CD4-positive, alpha-beta T cell (primary cell): Measurements from ENCODE around the gene FGF22. TPM values are rescaled to one million over a fixed set of nuclear protein-coding genes. Genes with fewer than 3 reads are reported as not detected.

Experiments used
- ATAC-seq: fragments of 200-7000 bp; cut with Tn5 transposase; one replicate; pipeline ENCODE4 v1.10.0; 2022; ENCODE audit warnings: mild to moderate bottlenecking; ENCODE audit not compliant: poor library complexity
- CTCF ChIA-PET: fragments of 350-600 bp; sonication (Branson Sonifier 250); formaldehyde crosslinking; loops from one replicate; lab custom pipeline; 2021; ENCODE audit warnings: antibody characterized with exemption, inconsistent platforms; lab: Charles Lee
- POLR2A ChIA-PET: fragments of 350-600 bp; sonication (Branson Sonifier 250); formaldehyde crosslinking; loops from one replicate; lab custom pipeline; 2021; ENCODE audit warnings: antibody characterized with exemption, inconsistent platforms; lab: Charles Lee
- DNase-seq, 14 experiments: peaks; one replicate each; pipeline ENCODE4 v3.0.0-alpha.2; 2013 to 2020; ENCODE audit warnings: mixed read lengths in 2 of 14
- H3K27ac ChIP-seq, 2 donors: one replicate each; pipeline versions ENCODE4 v1.5.1 to v1.7.0; 2013; ENCODE audit warnings: low read length in 2 of 2, low read depth in 1 of 2, mild to moderate bottlenecking in 1 of 2
- H3K27me3 ChIP-seq, 2 experiments: 1 replicate in 1 of 2; 2 replicates in 1 of 2; pipeline versions ENCODE4 v1.6.1 to v1.7.0; 2013; ENCODE audit warnings: low read length in 2 of 2, control low read depth in 1 of 2, mild to moderate bottlenecking in 1 of 2, moderate library complexity in 1 of 2; ENCODE audit not compliant: insufficient read depth in 2 of 2, control insufficient read depth in 1 of 2
- H3K36me3 ChIP-seq: one replicate; pipeline ENCODE4 v1.6.1; 2013; ENCODE audit warnings: low read length, control low read depth; ENCODE audit not compliant: insufficient read depth
- H3K4me1 ChIP-seq: one replicate; pipeline ENCODE4 v1.6.1; 2013; ENCODE audit warnings: low read length, control low read depth; ENCODE audit not compliant: insufficient read depth
- H3K4me3 ChIP-seq: one replicate; pipeline ENCODE4 v1.5.1; 2013; ENCODE audit warnings: mild to moderate bottlenecking, low read length, moderate library complexity
- H3K9me3 ChIP-seq, 2 experiments: 1 replicate in 1 of 2; 2 replicates in 1 of 2; pipeline versions ENCODE4 v1.6.1 to v1.7.0; 2013; ENCODE audit warnings: low read length in 2 of 2, mild to moderate bottlenecking in 2 of 2, control low read depth in 1 of 2, moderate library complexity in 1 of 2; ENCODE audit not compliant: control insufficient read depth in 1 of 2, insufficient read depth in 1 of 2
- H3K27ac Mint-ChIP-seq: one replicate; pipeline ENCODE4 v1.8.0; 2020; ENCODE audit warnings: mixed read lengths
- H3K27me3 Mint-ChIP-seq: one replicate; pipeline ENCODE4 v1.8.0; 2021; ENCODE audit warnings: mixed read lengths
- H3K36me3 Mint-ChIP-seq: one replicate; pipeline ENCODE4 v1.8.0; 2021; ENCODE audit warnings: low read depth, mixed read lengths
- H3K4me1 Mint-ChIP-seq: one replicate; pipeline ENCODE4 v1.8.0; 2021; ENCODE audit warnings: low read depth, mixed read lengths
- H3K4me3 Mint-ChIP-seq: one replicate; pipeline ENCODE4 v1.8.0; 2020; ENCODE audit warnings: mild to moderate bottlenecking, mixed read lengths
- H3K9me3 Mint-ChIP-seq: one replicate; pipeline ENCODE4 v1.8.0; 2020; ENCODE audit warnings: mixed read lengths
- intact Hi-C, 2 experiments: fragments of 100-400 bp; cut with DNase I in 1 of 2; cut with micrococcal nuclease in 1 of 2; formaldehyde crosslinking; loops; one replicate each; pipeline versions ENCODE4 v1.15.1 to v1.9.0; 2023 to 2025; cut with DNase I, micrococcal nuclease
- total RNA-seq, 174 experiments: library from RNA in 2 of 174; stranded (reverse) in 2 of 174; gene quantifications; one replicate each; pipeline ENCODE4 v1.2.3 and lab custom pipeline; 2021 to 2026
- TF ChIP-seq, protein P1 (sequence below): fragments of 200-600 bp; IDR thresholded peaks from one replicate; pipeline ENCODE4 v1.8.0; 2022; ENCODE audit warnings: antibody characterized with exemption, mild to moderate bottlenecking

FGF22 gene
- total RNA-seq, 2 experiments from 2014 or later = 0.42 to 0.49 TPM

DNA sequence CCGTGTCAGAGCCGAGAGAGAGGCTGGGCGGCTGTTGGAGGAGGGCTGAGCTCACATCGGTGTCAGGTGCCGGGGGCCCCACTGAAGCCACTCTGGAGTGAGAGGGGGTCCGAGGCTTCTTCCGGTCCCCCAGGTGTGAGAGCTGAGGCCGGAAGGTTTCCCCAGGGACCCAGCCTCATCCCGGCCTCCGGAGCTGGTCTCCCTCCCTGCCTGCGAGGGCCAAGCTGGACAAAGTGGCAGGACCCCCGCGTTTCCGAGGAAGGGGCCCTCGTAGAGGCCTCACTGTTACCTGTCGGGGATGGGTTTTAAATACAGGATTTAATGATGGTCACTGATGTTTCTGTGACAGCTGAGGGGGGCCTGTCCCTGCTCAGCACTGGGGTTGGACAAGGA lies 43.4 kb upstream of the FGF22 start:
- TF ChIP-seq, protein P1, sequence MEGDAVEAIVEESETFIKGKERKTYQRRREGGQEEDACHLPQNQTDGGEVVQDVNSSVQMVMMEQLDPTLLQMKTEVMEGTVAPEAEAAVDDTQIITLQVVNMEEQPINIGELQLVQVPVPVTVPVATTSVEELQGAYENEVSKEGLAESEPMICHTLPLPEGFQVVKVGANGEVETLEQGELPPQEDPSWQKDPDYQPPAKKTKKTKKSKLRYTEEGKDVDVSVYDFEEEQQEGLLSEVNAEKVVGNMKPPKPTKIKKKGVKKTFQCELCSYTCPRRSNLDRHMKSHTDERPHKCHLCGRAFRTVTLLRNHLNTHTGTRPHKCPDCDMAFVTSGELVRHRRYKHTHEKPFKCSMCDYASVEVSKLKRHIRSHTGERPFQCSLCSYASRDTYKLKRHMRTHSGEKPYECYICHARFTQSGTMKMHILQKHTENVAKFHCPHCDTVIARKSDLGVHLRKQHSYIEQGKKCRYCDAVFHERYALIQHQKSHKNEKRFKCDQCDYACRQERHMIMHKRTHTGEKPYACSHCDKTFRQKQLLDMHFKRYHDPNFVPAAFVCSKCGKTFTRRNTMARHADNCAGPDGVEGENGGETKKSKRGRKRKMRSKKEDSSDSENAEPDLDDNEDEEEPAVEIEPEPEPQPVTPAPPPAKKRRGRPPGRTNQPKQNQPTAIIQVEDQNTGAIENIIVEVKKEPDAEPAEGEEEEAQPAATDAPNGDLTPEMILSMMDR = no peak
- Mint-ChIP-seq H3K4me3 (no peak overlapping the region), H3K27ac (no peak overlapping the region), H3K9me3 (no peaks in the 10 kb centered on the region), H3K4me1 (no peaks in the 10 kb centered on the region), H3K27me3 (peaks cover 7% of the 10 kb centered on the region), H3K36me3 (no peaks in the 10 kb centered on the region)
- intact Hi-C loops = no loop called here
- Histone ChIP-seq H3K27me3 (peaks cover 7 to 8% of the 10 kb centered on the region in 2 experiments), H3K36me3 (no peaks in the 10 kb centered on the region), H3K9me3 (peaks cover 0 to 12% of the 10 kb centered on the region in 2 experiments), H3K4me3 (no peak overlapping the region), H3K27ac (no peak overlapping the region), H3K4me1 (peaks cover 5% of the 10 kb centered on the region)
- ChIA-PET CTCF (no interaction called here), POLR2A (no interaction called here)
- no peak for ATAC-seq
- no peak for DNase-seq

DNA sequence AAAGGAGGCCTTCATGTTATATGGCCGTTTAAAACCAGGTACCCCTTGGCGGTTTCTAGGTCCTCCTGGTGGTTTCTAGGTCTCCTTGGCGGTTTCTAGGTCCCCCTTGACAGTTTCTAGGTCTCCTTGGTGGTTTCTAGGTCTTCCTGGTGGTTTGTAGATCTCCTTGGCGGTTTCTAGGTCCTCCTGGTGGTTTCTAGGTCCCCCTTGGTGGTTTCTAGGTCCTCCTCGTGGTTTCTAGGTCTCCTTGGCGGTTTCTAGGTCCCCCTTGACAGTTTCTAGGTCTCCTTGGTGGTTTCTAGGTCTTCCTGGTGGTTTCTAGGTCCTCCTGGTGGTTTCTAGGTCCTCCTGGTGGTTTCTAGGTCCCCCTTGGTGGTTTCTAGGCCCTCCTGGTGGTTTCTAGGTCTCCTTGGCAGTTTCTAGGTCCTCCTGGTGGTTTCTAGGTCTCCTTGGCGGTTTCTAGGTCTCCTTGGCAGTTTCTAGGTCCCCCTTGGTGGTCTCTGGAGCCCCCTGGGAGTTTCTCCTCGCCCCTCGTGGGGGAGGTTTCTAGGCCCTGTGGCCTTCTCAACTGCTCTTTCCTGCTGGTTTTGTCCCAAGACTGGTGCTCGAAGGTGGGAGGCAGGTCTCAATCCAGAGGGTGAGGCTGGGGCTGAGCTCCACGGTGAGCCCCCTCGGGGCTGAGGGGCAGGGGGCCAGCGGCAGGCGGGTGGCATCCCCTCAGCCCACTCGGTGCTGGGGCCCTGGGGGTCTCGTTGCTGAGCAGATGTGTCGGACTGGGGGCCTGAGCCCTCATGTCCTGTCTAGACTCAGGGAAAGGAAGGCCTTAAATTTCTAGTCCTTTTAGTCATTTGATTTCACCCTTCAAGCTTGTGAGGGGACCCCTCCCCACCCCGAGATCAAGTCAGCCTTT lies 42.0 kb upstream of the FGF22 start:
- Mint-ChIP-seq H3K27ac (no peak overlapping the region), H3K27me3 (peaks cover 6% of the 10 kb centered on the region), H3K4me3 (no peak overlapping the region), H3K36me3 (no peaks in the 10 kb centered on the region), H3K4me1 (no peaks in the 10 kb centered on the region), H3K9me3 (no peaks in the 10 kb centered on the region)
- CTCF ChIA-PET = no interaction called here
- H3K27ac ChIP-seq = no peak overlapping the region
- intact Hi-C loops = no loop called here
- peaks cover 0 to 9% of the 10 kb centered on the region in 2 experiments for H3K9me3 ChIP-seq
- TF ChIP-seq, protein P1 = no peak
- DNase-seq (no peak), ATAC-seq (no peak)
- H3K4me1 ChIP-seq = no peaks in the 10 kb centered on the region
- H3K4me3 ChIP-seq = no peak overlapping the region
- no peaks in the 10 kb centered on the region for H3K27me3 ChIP-seq
- no peaks in the 10 kb centered on the region for H3K36me3 ChIP-seq
- POLR2A ChIA-PET = no interaction called here

DNA sequence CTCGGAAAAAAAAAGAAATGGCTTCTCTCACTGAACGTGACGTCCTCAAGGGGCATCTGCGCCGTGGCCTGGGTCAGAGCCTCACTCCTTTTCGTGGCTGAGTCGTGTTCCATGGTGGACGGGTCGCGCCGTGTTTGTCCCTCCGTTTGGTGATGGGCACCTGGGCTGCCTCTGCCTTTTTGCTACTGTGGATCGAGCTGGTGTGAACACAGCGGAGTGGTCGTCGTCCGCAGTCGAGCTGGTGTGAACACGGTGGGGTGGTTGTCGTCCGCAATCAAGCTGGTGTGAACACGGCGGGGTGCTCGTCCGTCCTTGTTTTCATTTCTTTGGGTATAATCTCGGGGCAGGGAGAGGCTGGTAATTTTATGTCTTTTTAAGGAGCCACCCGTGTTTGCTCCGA lies 38.4 kb upstream of the FGF22 start:
- Mint-ChIP-seq H3K27ac (no peak overlapping the region), H3K4me1 (no peaks in the 10 kb centered on the region), H3K27me3 (no peaks in the 10 kb centered on the region), H3K36me3 (no peaks in the 10 kb centered on the region), H3K4me3 (no peak overlapping the region), H3K9me3 (no peaks in the 10 kb centered on the region)
- H3K36me3 ChIP-seq = no peaks in the 10 kb centered on the region
- TF ChIP-seq, protein P1 = no peak
- intact Hi-C loops = no loop called here
- peaks cover 0 to 13% of the 10 kb centered on the region in 2 experiments for H3K9me3 ChIP-seq
- H3K27ac ChIP-seq = no peak overlapping the region
- ChIA-PET POLR2A (no interaction called here), CTCF (no interaction called here)
- DNase-seq = no peak
- H3K4me3 ChIP-seq = no peak overlapping the region
- H3K27me3 ChIP-seq = no peaks in the 10 kb centered on the region
- ATAC-seq = no peak
- peaks cover 6% of the 10 kb centered on the region for H3K4me1 ChIP-seq
